Measurements from ENCODE around the gene SAXO1.

The SAXO1 gene

DNA sequence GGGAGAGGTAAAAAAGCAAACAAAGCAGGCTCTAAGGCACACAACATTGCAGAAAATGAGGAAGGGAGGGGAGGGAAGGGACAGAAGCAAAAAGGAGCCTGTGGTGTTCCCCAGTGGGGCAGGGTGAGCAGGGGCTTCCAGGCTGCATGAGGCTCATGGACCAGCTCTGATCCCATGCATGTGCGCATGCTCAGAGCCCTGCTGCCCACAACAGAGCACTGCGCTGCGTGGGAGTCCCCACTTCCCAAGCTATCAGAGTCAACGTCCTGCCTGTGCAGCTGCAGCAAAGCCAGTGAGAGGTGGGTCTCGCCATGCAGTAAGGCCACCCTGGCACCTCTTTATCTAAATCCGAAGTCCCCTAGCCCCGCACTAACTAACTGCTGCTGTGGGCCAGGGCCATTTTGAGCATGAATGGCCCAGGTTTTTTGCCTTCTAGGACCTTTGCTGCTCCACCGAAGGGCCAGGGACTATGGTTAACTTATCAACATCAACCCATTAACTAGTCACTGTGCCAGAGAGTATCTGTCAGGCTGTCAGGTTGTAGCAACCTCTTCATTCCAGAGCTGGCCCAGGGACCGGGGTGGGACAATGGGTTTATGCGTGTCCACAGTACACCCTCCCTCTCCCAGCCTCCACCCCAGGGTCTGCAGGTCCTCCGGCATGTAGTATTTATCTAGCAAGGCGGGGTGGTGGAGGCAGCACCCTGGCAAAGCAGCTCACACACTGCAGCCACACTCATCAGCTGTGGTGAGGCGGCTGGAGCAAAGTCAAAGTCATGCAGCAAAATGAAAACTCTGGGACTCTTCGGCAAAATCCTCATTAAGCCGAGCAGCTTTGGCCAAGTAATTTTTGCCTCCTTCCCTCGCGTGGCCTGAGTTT, 123.6 kb downstream of the SAXO1 start:
- no peak for DNase-seq

DNA sequence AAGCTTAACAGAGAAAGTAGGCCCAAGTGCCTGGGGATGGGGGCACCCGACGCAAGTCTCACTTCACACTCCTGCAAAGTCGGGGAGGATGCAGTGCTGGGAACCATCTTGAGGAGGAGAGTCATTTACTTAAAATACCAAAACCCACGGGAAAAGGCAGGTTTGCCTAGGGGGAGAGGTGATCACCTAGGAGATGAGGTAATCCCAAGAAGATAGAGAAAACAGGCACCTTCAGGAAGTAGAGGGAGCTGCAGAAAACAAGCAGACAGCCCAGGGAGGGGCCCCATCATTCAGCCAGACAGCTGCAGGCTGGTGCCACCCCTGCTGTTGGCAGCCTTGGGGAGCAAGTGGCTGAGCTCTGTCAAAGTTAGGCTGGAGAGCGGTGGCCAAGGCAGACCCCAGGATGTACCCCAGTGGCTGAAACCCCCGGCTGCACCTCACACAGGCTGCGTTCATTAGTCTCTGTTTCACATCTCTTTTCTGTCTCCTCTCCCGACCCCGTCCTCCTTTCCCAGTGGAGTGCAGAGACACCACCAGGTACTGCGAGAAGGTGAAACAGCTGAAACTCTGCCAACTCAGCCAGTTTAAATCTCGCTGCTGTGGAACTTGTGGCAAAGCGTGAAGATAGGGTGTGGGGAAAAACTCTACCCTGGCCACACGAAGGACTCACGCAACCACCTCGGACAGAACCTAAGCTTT, 124.9 kb downstream of the SAXO1 start:
- DNase-seq, result no peak

DNA sequence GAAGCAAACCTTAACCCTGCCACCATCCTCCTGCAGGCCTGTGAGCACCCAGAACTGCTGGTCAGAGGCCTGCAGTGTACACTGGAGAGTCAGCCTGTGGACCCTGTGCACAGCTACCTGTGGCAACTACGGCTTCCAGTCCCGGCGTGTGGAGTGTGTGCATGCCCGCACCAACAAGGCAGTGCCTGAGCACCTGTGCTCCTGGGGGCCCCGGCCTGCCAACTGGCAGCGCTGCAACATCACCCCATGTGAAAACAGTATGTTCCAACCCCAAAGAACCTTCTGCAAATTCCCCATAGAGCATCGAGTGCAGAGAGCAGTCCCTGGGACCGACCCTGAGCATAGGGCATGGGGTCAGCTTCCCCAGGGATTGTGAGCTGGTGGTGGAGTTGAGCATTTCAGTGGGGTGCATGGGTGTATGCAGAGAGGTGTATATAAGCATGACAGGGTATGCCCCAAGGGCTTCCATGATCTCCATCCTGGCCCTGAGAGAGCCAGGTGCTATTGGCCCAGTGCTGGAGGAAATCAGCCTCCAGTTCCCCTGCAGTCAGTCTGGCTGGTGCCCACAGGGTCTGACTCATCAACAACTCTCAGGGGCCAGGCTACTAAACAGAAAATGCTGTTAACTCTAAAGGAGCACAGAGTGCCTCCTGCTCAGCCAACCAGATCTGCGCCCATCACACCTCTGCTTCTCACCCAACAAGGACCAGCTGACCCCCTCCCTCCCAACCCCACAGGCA, 126.2 kb downstream of the SAXO1 start:
- no peak for DNase-seq

DNA sequence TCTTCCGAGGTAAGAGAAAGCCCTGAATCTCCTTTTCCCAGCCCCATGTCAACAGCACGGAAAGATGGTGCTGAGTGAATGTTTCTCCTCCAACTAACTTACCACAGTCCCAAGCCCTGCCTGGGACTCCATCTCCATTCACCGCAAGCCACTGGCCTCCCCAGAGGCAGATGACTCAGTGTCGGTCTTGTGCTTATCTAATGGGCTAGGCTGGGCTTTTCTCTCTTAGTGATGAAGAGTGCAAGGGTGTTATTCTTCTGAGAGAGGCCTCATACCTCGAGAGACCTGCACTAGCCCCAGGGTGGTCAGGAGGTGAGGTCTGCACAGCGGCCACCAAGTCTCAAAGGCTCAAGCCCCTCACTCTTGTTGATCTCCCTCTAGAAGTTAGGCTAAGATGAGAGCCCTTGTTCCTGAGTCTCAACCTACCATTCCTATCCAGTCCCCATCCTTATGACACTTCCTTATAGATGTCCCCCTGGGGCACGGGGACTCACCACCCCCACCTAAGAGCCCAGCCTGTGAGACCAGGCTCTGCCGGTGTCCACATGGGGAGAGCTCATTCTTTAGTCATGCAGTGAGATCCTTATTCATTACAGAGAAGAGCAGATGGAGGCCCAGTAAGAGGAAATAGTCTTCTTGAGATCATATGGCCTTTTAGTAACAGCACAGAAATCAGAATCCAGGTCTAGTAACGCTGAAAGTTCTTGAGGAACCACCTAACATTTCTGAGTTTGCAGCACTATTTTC, 127.0 kb downstream of the SAXO1 start:
- no peak for DNase-seq

DNA sequence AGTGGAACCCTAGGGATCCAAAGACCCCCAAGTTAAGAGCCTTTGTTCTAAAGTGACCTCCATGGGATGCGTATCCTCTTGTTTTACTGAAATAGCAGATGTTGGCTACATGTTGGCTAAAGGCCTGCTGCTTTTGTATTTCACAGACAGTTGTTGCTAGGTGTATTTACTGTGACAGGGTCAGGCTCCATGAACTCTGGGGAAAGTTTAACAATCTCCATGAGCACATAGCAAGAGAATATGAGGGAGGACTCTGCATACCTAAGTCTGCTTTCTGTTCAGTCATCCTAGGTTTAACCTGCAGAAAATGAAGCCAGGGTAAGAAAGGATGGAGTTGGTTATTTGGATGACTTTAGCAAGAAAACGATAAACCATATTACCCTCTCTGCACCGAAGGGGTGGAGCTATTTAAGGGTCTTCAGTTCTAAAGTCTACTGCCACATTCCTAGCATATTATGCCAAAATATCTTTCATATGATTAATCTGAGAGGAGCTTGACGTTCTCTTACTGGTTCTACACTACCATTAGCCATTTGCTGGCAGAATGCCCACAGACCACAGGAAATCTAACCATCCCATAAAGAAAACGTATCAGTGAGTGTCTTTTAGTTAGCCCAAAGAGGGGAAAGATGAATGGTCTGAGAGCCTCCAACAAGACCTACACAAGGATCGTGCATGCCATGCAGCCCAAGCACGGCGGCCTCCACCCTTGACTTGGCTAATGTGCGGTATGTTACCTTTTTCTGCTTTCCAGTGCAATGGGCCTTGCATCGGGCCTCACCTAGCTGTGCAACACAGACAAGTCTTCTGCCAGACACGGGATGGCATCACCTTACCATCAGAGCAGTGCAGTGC, 127.8 kb downstream of the SAXO1 start:
- DNase-seq, result no peak

DNA sequence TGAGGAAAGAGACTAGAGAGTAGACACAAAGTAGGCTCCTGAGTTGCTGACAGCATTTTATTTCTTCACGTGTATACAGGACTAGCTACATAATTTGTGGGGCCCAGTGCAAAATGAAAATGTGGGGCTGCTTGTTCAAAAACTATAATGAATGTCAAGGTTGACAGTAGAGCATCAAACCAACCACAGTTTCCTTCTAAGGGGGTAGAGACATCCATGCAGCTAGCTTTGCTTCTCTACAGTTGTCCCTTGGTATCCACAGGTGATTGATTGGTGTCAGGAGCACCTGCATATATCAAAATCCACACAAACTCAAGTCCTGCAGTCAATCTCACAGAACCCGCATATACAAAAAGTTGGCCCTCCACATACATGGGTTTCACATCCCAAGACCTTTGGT, 129.6 kb downstream of the SAXO1 start:
- no peak for DNase-seq

DNA sequence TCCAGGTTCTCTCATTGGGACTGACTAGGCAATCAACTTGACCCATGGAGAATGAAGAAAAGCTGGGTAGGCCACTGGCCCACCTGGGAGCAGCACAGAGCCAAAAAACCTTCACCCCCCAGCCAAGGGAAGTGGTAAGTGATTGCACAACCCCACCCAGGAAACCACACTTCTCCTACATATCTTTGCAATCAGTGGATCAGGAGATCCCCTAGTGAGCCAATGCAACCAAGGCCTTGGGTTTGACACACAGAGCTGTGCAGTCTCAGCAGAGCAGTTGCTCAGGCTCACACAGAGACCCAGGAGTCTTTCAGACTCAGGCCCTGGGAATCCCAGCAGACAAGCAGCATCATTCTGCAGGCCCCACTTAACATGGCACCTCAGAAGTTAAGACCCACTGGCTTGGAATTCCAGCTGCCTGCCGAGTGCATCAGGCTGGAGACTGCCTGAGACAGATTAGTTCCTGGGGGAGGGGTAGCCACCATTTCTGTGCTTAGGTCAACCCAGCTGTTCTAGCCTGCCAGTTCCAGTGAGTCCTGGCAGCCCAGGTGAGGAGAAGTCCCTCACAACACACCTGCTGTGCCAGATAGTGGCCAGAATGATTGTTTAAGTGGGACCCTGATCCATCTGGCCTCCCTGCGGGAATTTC, 136.4 kb downstream of the SAXO1 start:
- peak in 1 of 2 donors; percentile 0 for DNase-seq

DNA sequence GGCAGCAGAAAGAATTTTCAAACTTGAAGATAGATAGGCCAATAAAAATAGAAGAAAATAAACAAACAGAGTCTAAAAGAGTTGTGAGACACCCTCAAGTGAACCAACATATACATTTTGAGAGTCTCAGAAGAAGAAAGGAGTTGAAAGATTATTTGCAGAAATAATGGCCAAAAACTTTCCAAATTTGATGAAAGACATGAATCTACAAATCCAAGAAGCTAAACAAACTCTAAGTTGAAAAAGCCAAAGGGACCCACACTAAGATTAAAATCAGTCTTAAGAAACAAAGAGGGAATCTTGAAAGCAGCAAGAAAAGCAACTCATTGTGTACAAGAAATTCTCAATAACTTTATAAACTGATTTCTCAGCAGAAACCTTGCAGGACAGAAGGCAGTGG, 137.0 kb downstream of the SAXO1 start:
- no peak for DNase-seq

DNA sequence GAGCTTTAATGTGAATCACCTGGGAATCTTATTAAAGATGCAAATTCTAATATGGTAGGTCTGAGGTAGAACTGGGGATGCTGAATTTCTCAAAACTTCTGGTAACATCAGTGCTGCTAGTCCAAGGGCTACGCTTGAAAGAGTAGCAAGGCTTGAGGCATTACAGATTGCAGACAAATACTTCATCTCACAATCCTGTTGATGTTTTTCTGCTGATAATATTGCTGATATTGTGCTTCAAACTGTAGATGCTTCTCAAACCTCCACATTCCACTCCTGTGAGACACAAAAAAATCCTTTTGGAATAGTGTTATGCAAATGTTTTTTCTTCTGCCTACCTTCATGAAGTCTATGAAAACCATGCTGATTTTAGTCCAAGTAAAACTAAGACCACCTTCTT, 139.5 kb downstream of the SAXO1 start:
- no peak for DNase-seq

DNA sequence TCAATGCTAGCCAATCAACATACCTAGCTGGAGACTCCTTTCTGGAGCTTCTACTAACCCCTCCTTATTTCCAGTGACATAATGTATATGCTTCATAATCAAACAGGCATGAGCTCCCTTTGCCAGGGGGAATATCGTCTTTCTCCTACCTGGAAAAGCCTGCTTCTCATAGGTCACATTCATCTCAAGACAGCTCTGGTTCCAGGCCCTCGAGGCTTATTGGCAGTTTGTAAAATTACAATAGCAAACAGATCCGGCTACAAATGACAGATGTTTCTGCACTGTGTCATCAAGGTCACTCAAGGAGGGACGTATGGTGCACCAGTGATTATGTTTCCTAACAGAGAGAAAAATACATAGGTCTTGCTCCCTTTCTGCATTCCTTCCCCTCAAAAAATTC, 140.0 kb downstream of the SAXO1 start:
- DNase-seq, result no peak

DNA sequence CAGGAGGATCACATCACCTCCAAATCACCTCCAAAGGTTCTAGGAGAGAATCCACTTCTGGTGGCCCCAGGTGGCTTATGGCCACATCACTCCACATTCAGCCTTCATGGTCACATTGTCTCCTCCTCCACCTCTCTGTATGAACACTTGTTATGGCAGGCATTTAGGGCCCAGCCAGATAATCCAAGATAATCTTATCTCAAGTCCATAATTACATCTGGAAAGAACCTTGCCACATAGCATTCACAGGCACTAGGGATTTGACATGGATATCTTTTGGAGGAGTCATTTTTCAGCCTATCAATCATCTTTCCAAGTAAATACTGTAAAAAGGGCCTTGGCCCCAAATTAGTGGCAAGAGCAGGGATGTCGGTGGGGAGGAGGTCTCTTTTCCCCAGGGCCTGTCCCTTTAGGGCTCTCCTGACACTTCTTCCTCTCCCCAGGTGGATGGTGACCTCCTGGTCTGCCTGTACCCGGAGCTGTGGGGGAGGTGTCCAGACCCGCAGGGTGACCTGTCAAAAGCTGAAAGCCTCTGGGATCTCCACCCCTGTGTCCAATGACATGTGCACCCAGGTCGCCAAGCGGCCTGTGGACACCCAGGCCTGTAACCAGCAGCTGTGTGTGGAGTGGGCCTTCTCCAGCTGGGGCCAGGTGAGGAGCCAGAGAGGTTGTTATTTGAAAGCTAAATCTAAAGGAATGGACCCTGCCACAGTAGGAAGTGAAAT, 140.9 kb downstream of the SAXO1 start:
- DNase-seq, result no peak

DNA sequence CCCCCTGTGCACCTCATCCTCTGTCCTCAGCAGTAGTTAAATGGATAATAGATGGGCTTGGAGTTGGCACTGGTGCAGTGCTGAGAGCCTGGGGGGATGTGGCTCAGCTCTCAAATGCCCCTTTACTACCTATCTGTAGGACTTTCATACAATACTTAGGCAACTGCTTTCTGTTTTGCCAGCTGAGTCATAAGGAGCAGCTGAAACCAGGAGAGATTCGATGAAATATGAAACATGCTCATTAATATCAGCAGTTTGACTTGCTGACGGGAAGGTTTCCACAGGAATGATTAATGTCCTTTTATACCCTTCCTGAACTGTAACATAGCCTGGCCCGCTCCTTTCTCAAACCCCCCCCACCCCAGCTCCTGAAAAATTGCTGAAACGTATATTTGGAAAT, 142.6 kb downstream of the SAXO1 start:
- no peak for DNase-seq

DNA sequence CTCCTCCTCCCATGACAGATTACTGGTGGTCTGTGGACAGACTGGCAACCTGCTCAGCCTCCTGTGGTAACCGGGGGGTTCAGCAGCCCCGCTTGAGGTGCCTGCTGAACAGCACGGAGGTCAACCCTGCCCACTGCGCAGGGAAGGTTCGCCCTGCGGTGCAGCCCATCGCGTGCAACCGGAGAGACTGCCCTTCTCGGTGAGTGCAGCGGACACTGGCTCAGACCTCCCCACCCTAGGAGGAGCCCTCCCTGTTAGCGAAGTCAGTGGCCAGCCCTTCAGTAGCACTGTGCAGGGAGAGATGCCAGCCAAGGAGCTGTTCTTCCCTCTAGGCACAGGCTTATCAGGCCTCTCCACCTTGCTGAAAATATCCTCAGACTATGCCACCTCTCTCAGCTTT, 143.5 kb downstream of the SAXO1 start:
- no peak for DNase-seq

DNA sequence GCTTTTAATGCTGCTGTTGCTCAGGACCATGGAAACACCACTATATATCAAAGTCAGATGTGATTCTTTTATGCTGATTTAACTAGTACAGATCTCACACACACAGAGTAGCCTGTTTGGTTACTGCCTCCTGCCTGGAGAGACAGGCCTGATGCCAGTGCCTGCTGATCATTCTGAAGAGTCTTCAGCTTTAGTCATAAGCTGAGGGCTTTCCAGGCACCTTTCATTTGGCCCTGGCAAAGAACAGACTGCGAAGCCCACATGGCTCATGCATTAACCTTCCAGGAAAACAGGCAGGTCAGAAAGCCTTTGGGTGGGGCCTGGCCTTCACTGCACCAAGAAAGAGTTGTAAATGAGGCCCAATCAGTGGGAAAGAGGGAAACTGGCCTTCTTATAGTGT, 144.7 kb downstream of the SAXO1 start:
- no peak for DNase-seq

DNA sequence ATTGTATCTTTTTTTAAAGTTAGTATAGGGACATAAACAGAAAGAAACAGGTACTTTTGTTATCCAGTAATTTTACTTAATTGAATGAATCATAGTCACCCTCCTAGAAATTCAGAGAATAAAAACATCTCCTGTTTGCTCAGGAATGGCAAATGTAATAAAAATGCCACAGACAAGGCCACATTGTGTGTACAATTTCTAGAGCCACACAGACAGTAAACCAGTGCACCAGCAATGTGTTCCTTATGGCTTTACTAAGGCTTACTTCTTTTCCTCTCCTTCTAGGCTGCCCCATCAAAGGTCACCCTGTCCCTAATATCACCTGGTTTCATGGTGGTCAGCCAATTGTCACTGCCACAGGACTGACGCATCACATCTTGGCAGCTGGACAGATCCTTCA, 145.5 kb downstream of the SAXO1 start:
- no peak for DNase-seq

DNA sequence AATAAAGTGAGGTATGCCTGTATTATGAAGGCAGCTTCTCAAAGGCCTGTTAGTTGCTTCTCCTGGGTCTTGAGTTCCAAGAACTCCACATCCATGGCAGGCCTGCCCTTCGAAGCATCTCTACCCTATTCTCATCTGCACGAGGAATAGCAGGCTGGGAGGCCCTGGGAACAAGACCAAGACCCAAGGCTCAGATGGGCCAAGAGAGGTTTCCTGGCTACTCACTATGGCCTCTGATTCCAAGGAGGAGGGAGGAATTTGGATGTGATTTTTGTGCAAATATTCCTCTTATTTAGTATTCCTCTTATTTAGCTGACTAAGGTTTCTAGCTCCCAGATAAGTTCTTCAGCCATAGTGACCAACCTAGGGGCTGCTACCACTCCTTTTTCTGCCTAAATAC, 151.3 kb downstream of the SAXO1 start:
- no peak for DNase-seq

DNA sequence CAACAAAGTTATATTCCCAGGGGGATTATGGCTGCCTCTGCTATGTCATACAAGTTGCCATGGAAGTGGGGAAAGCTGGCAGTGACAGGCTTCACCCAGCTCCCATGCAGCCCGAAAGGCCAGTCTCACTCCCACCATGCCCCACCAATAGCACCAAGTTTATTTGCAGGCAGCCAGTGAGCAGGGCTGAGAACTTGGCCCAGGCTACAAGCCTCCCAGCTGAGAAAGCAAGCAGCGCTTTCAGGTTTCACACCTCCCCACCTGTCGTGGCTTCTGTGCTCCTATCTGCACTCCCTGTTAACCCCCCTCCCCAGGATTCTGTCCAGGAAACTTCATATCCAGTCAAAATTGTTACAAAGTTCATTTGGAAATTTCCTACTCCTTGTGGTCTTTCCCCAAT, 155.0 kb downstream of the SAXO1 start:
- DNase-seq, result no peak

Measured in CD4-positive, alpha-beta T cell treated with Interferon alpha-2 for 1 hour (primary cell).